ENCODE results near the gene KRT35. TPM values are rescaled to one million over a fixed set of nuclear protein-coding genes. Genes with fewer than 3 reads are reported as not detected.

The KRT35 gene
- total and polyA plus RNA-seq, 2 experiments from 2014 or later, result not detected

DNA sequence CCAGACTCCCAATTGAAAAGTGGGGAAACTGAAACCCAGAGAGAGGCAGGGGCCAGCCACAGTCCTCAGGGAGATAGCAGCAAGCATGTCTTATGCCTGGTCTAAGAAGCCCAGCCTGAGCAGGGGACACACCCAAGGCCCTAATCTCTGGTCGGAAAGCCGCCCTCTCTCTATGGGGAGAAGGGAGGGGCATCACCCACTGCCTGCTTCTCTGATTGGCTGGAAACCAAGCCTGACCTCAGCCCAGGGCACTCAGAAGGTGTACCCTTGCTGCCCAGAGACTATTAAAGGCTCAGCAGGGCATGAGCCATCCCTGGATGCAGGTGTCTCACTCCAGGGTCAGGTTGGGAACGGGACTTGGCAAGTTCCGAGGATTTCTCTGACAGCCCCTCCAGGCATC, 30.2 kb upstream of the KRT35 start:
- peak; percentile 82 for ATAC-seq
- Histone ChIP-seq H3K4me1 (ENCODE audit: insufficient read depth) (peaks cover 7% of the 10 kb centered on the region), H3K36me3 (ENCODE audit: insufficient read depth) (no peaks in the 10 kb centered on the region), H3K9me2 (ENCODE audit: insufficient read depth) (no peaks in the 10 kb centered on the region), H3K27me3 (ENCODE audit: insufficient read depth) (no peaks in the 10 kb centered on the region), H3K27ac (ENCODE audit: low read depth) (no peak overlapping the region), H3K4me2 (no peak overlapping the region), H3K79me2 (replicated peaks; ENCODE audit: insufficient read depth) (no peaks in the 10 kb centered on the region), H4K20me1 (replicated peaks; ENCODE audit: insufficient read depth) (no peaks in the 10 kb centered on the region), H3K4me3 (no peak overlapping the region), H2AFZ (no peak overlapping the region; the same call in 1 of the 2 replicates), H3F3A (replicated peaks; ENCODE audit: low read depth) (no peaks in the 10 kb centered on the region)
- peaks cover 18% of the 10 kb centered on the region for H3K27me3 Mint-ChIP-seq (ENCODE audit: insufficient read depth, low read depth, poor library complexity)
- DNase-seq (ENCODE audit: low spot score), result no peak
- H3K27ac Mint-ChIP-seq, result no peak overlapping the region
- no peaks in the 10 kb centered on the region for H3K36me3 Mint-ChIP-seq (ENCODE audit: low read depth)
- TF ChIP-seq, protein P1, sequence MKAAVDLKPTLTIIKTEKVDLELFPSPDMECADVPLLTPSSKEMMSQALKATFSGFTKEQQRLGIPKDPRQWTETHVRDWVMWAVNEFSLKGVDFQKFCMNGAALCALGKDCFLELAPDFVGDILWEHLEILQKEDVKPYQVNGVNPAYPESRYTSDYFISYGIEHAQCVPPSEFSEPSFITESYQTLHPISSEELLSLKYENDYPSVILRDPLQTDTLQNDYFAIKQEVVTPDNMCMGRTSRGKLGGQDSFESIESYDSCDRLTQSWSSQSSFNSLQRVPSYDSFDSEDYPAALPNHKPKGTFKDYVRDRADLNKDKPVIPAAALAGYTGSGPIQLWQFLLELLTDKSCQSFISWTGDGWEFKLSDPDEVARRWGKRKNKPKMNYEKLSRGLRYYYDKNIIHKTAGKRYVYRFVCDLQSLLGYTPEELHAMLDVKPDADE (IDR thresholded peaks at IDR 0.05), result no peak
- no peak for TF ChIP-seq NANOG (IDR thresholded peaks at IDR 0.05; ENCODE audit: borderline replicate concordance)
- TF ChIP-seq JUNB (IDR thresholded peaks at IDR 0.05; ENCODE audit: unreplicated experiment), result no peak
- TF ChIP-seq EZH2phosphoT487 (IDR thresholded peaks at IDR 0.05; ENCODE audit: unreplicated experiment), result no peak
- TF ChIP-seq EZH2 (IDR thresholded peaks at IDR 0.05; ENCODE audit: low read depth, unreplicated experiment), result no peak
- TF ChIP-seq CREB1 (CRISPR knock-in tag; IDR thresholded peaks at IDR 0.05; ENCODE audit: low read depth), result no peak
- TF ChIP-seq ZNF114 (CRISPR knock-in tag; IDR thresholded peaks at IDR 0.05), result no peak
- TF ChIP-seq, protein P2, sequence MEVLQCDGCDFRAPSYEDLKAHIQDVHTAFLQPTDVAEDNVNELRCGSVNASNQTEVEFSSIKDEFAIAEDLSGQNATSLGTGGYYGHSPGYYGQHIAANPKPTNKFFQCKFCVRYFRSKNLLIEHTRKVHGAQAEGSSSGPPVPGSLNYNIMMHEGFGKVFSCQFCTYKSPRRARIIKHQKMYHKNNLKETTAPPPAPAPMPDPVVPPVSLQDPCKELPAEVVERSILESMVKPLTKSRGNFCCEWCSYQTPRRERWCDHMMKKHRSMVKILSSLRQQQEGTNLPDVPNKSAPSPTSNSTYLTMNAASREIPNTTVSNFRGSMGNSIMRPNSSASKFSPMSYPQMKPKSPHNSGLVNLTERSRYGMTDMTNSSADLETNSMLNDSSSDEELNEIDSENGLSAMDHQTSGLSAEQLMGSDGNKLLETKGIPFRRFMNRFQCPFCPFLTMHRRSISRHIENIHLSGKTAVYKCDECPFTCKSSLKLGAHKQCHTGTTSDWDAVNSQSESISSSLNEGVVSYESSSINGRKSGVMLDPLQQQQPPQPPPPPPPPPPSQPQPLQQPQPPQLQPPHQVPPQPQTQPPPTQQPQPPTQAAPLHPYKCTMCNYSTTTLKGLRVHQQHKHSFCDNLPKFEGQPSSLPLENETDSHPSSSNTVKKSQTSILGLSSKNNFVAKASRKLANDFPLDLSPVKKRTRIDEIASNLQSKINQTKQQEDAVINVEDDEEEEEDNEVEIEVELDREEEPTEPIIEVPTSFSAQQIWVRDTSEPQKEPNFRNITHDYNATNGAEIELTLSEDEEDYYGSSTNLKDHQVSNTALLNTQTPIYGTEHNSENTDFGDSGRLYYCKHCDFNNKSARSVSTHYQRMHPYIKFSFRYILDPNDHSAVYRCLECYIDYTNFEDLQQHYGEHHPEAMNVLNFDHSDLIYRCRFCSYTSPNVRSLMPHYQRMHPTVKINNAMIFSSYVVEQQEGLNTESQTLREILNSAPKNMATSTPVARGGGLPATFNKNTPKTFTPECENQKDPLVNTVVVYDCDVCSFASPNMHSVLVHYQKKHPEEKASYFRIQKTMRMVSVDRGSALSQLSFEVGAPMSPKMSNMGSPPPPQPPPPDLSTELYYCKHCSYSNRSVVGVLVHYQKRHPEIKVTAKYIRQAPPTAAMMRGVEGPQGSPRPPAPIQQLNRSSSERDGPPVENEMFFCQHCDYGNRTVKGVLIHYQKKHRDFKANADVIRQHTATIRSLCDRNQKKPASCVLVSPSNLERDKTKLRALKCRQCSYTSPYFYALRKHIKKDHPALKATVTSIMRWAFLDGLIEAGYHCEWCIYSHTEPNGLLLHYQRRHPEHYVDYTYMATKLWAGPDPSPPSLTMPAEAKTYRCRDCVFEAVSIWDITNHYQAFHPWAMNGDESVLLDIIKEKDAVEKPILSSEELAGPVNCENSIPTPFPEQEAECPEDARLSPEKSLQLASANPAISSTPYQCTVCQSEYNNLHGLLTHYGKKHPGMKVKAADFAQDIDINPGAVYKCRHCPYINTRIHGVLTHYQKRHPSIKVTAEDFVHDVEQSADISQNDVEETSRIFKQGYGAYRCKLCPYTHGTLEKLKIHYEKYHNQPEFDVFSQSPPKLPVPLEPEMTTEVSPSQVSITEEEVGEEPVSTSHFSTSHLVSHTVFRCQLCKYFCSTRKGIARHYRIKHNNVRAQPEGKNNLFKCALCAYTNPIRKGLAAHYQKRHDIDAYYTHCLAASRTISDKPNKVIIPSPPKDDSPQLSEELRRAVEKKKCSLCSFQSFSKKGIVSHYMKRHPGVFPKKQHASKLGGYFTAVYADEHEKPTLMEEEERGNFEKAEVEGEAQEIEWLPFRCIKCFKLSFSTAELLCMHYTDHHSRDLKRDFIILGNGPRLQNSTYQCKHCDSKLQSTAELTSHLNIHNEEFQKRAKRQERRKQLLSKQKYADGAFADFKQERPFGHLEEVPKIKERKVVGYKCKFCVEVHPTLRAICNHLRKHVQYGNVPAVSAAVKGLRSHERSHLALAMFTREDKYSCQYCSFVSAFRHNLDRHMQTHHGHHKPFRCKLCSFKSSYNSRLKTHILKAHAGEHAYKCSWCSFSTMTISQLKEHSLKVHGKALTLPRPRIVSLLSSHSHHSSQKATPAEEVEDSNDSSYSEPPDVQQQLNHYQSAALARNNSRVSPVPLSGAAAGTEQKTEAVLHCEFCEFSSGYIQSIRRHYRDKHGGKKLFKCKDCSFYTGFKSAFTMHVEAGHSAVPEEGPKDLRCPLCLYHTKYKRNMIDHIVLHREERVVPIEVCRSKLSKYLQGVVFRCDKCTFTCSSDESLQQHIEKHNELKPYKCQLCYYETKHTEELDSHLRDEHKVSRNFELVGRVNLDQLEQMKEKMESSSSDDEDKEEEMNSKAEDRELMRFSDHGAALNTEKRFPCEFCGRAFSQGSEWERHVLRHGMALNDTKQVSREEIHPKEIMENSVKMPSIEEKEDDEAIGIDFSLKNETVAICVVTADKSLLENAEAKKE (CRISPR knock-in tag; IDR thresholded peaks at IDR 0.05), result no peak
- TF ChIP-seq POLR2AphosphoS5 (IDR thresholded peaks at IDR 0.05; ENCODE audit: low read depth), result no peak
- TF ChIP-seq ZNF331 (CRISPR knock-in tag; IDR thresholded peaks at IDR 0.05; ENCODE audit: low read depth), result no peak
- TF ChIP-seq, protein P3, sequence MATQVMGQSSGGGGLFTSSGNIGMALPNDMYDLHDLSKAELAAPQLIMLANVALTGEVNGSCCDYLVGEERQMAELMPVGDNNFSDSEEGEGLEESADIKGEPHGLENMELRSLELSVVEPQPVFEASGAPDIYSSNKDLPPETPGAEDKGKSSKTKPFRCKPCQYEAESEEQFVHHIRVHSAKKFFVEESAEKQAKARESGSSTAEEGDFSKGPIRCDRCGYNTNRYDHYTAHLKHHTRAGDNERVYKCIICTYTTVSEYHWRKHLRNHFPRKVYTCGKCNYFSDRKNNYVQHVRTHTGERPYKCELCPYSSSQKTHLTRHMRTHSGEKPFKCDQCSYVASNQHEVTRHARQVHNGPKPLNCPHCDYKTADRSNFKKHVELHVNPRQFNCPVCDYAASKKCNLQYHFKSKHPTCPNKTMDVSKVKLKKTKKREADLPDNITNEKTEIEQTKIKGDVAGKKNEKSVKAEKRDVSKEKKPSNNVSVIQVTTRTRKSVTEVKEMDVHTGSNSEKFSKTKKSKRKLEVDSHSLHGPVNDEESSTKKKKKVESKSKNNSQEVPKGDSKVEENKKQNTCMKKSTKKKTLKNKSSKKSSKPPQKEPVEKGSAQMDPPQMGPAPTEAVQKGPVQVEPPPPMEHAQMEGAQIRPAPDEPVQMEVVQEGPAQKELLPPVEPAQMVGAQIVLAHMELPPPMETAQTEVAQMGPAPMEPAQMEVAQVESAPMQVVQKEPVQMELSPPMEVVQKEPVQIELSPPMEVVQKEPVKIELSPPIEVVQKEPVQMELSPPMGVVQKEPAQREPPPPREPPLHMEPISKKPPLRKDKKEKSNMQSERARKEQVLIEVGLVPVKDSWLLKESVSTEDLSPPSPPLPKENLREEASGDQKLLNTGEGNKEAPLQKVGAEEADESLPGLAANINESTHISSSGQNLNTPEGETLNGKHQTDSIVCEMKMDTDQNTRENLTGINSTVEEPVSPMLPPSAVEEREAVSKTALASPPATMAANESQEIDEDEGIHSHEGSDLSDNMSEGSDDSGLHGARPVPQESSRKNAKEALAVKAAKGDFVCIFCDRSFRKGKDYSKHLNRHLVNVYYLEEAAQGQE (IDR thresholded peaks at IDR 0.05; ENCODE audit: unreplicated experiment), result no peak
- TF ChIP-seq, protein P4, sequence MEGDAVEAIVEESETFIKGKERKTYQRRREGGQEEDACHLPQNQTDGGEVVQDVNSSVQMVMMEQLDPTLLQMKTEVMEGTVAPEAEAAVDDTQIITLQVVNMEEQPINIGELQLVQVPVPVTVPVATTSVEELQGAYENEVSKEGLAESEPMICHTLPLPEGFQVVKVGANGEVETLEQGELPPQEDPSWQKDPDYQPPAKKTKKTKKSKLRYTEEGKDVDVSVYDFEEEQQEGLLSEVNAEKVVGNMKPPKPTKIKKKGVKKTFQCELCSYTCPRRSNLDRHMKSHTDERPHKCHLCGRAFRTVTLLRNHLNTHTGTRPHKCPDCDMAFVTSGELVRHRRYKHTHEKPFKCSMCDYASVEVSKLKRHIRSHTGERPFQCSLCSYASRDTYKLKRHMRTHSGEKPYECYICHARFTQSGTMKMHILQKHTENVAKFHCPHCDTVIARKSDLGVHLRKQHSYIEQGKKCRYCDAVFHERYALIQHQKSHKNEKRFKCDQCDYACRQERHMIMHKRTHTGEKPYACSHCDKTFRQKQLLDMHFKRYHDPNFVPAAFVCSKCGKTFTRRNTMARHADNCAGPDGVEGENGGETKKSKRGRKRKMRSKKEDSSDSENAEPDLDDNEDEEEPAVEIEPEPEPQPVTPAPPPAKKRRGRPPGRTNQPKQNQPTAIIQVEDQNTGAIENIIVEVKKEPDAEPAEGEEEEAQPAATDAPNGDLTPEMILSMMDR (conservative IDR thresholded peaks at IDR 0.05; ENCODE audit: low read depth in 2 of 2), result no peak
- TF ChIP-seq STAT1 (IDR thresholded peaks at IDR 0.05; ENCODE audit: unreplicated experiment), result no peak
- no peak overlapping the region for H3K4me3 Mint-ChIP-seq
- peaks cover 28% of the 10 kb centered on the region for H3K4me1 Mint-ChIP-seq
- H3K9me3 Mint-ChIP-seq, result no peaks in the 10 kb centered on the region

Measured in GM23338 (cell line).